Esophagus muscularis mucosa (tissue), 3 donors: ENCODE results near the gene PPP4R2.

Experiments
- CTCF ChIP-seq, 3 experiments: fragments of 200-600 bp in 2 of 3; fragments of 450-650 bp in 1 of 3; sonication (generic) in 2 of 3; IDR thresholded peaks; one replicate each; pipeline ENCODE4 v1.5.1; 2017 to 2019; ENCODE audit warnings: antibody characterized with exemption in 3 of 3, mild to moderate bottlenecking in 2 of 3, moderate library complexity in 1 of 3
- POLR2A ChIP-seq: fragments of 450-650 bp; IDR thresholded peaks from one replicate; pipeline ENCODE4 v1.6.1; 2017; ENCODE audit warnings: antibody characterized with exemption, moderate library complexity, mild to moderate bottlenecking, low read depth

- no peak for TF ChIP-seq CTCF (IDR thresholded peaks at IDR 0.05)
- no peak for TF ChIP-seq POLR2A
Measured at GRCh38 chr3:73072634-73073033, 76.0 kb downstream of the PPP4R2 start.
